HepG2 (cell line): ENCODE data around the gene KLF6. TPM values are rescaled to one million over a fixed set of nuclear protein-coding genes. Genes with fewer than 3 reads are reported as not detected.

ENCODE experiments used
- ARNTL ChIP-seq: sonication (generic); formaldehyde crosslinking; IDR thresholded peaks from 2 replicates; pipeline ENCODE4 v1.4.0; 2020; ENCODE audit warnings: mild to moderate bottlenecking, missing genetic modification reagents
- CCDC6 ChIP-seq: sonication (generic); formaldehyde crosslinking; IDR thresholded peaks from 2 replicates; pipeline ENCODE4 v1.8.1; 2022; ENCODE audit warnings: mild to moderate bottlenecking, missing genetic modification reagents, moderate library complexity
- EEA1 ChIP-seq: sonication (generic); formaldehyde crosslinking; IDR thresholded peaks from 2 replicates; pipeline ENCODE4 v1.5.1; 2020; ENCODE audit warnings: mild to moderate bottlenecking, missing genetic modification reagents, borderline replicate concordance
- GFI1 ChIP-seq: sonication (generic); formaldehyde crosslinking; IDR thresholded peaks from 2 replicates; pipeline ENCODE4 v1.5.0; 2020; ENCODE audit warnings: missing genetic modification reagents, mild to moderate bottlenecking, borderline replicate concordance
- IRF9 ChIP-seq: sonication (generic); formaldehyde crosslinking; IDR thresholded peaks from 2 replicates; pipeline ENCODE4 v1.8.0; 2022; ENCODE audit warnings: missing genetic modification reagents, mild to moderate bottlenecking, borderline replicate concordance
- IRX3 ChIP-seq: sonication (generic); formaldehyde crosslinking; IDR thresholded peaks from 2 replicates; pipeline ENCODE4 v1.8.1; 2023; ENCODE audit warnings: mild to moderate bottlenecking, low read depth, missing genetic modification reagents, borderline replicate concordance
- SETDB1 ChIP-seq: sonication (generic); formaldehyde crosslinking; IDR thresholded peaks from 2 replicates; pipeline ENCODE4 v1.5.1; 2020; ENCODE audit warnings: missing genetic modification reagents, mild to moderate bottlenecking, borderline replicate concordance
- SNAPC5 ChIP-seq: sonication (generic); formaldehyde crosslinking; IDR thresholded peaks from 2 replicates; pipeline ENCODE4 v1.8.1; 2023; ENCODE audit warnings: mild to moderate bottlenecking, missing genetic modification reagents, borderline replicate concordance
- ZNF572 ChIP-seq: sonication (generic); formaldehyde crosslinking; IDR thresholded peaks from 2 replicates; pipeline ENCODE4 v1.5.1; 2020; ENCODE audit warnings: mild to moderate bottlenecking, missing genetic modification reagents
- ZNF577 ChIP-seq: sonication (generic); formaldehyde crosslinking; IDR thresholded peaks from 2 replicates; pipeline ENCODE4 v1.4.0; 2020; ENCODE audit warnings: mild to moderate bottlenecking, low read depth, missing genetic modification reagents, borderline replicate concordance
- ZNF768 ChIP-seq: sonication (generic); formaldehyde crosslinking; IDR thresholded peaks from 2 replicates; pipeline ENCODE4 v1.4.0; 2020; ENCODE audit warnings: missing genetic modification reagents
- ZSCAN9 ChIP-seq: IDR thresholded peaks from 2 replicates; pipeline ENCODE4 v1.6.1; 2016; ENCODE audit warnings: borderline replicate concordance
- polyA plus RNA-seq, 8 experiments: library from polyadenylated mRNA; depleted of rRNA in 3 of 8; stranded (reverse) in 7 of 8; unstranded in 1 of 8; fragments of >200 nt; fragmentation: Illumina TruSeq in 4 of 8; extraction: Trizol in 4 of 8; gene quantifications; 2 replicates each; pipeline versions ENCODE4 v1.2.1 to v1.2.3, GENCODE V29; 2011 to 2016; ENCODE audit warnings: low read depth in 4 of 8, missing spikeins in 1 of 8, mixed read lengths in 1 of 8; ENCODE audit not compliant: insufficient read depth in 1 of 8
- total RNA-seq, 5 experiments: library from RNA; depleted of rRNA; stranded (reverse); fragments of >200 nt; fragmentation: Illumina TruSeq; extraction: Trizol; gene quantifications; 2 replicates each; pipeline ENCODE4 v1.2.3, GENCODE V29; 2016; ENCODE audit warnings: low read depth in 1 of 5
- TF ChIP-seq, protein P1 (sequence below): sonication (generic); formaldehyde crosslinking; conservative IDR thresholded peaks from 2 replicates; pipeline ENCODE4 v1.4.0; 2020; ENCODE audit warnings: mild to moderate bottlenecking, missing genetic modification reagents, moderate library complexity
- TF ChIP-seq, protein P2 (sequence below): sonication (generic); formaldehyde crosslinking; IDR thresholded peaks from 2 replicates; pipeline ENCODE4 v1.4.0; 2020; ENCODE audit warnings: mild to moderate bottlenecking, missing genetic modification reagents
- TF ChIP-seq, protein P3 (sequence below): sonication (generic); formaldehyde crosslinking; IDR thresholded peaks from 2 replicates; pipeline ENCODE4 v1.8.1; 2023; ENCODE audit warnings: mild to moderate bottlenecking, moderate library complexity, missing genetic modification reagents
- TF ChIP-seq, protein P4 (sequence below): sonication (generic); formaldehyde crosslinking; IDR thresholded peaks from 2 replicates; pipeline ENCODE4 v1.4.0; 2020; ENCODE audit warnings: missing genetic modification reagents, borderline replicate concordance

KLF6 gene
- total and polyA plus RNA-seq, 2 of the 13 experiments (the other 11 are each of a cell fraction or from before 2014, with no cell fraction given): 27.0 to 71.9 TPM

- TF ChIP-seq, protein P1, sequence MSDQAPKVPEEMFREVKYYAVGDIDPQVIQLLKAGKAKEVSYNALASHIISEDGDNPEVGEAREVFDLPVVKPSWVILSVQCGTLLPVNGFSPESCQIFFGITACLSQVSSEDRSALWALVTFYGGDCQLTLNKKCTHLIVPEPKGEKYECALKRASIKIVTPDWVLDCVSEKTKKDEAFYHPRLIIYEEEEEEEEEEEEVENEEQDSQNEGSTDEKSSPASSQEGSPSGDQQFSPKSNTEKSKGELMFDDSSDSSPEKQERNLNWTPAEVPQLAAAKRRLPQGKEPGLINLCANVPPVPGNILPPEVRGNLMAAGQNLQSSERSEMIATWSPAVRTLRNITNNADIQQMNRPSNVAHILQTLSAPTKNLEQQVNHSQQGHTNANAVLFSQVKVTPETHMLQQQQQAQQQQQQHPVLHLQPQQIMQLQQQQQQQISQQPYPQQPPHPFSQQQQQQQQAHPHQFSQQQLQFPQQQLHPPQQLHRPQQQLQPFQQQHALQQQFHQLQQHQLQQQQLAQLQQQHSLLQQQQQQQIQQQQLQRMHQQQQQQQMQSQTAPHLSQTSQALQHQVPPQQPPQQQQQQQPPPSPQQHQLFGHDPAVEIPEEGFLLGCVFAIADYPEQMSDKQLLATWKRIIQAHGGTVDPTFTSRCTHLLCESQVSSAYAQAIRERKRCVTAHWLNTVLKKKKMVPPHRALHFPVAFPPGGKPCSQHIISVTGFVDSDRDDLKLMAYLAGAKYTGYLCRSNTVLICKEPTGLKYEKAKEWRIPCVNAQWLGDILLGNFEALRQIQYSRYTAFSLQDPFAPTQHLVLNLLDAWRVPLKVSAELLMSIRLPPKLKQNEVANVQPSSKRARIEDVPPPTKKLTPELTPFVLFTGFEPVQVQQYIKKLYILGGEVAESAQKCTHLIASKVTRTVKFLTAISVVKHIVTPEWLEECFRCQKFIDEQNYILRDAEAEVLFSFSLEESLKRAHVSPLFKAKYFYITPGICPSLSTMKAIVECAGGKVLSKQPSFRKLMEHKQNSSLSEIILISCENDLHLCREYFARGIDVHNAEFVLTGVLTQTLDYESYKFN (CRISPR knock-in tag): no peak
- TF ChIP-seq, protein P2, sequence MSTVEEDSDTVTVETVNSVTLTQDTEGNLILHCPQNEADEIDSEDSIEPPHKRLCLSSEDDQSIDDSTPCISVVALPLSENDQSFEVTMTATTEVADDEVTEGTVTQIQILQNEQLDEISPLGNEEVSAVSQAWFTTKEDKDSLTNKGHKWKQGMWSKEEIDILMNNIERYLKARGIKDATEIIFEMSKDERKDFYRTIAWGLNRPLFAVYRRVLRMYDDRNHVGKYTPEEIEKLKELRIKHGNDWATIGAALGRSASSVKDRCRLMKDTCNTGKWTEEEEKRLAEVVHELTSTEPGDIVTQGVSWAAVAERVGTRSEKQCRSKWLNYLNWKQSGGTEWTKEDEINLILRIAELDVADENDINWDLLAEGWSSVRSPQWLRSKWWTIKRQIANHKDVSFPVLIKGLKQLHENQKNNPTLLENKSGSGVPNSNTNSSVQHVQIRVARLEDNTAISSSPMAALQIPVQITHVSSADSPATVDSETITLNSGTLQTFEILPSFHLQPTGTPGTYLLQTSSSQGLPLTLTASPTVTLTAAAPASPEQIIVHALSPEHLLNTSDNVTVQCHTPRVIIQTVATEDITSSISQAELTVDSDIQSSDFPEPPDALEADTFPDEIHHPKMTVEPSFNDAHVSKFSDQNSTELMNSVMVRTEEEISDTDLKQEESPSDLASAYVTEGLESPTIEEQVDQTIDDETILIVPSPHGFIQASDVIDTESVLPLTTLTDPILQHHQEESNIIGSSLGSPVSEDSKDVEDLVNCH: no peak
- TF ChIP-seq IRX3 (no peak), ZNF577 (CRISPR knock-in tag) (no peak), CCDC6 (CRISPR knock-in tag) (no peak), ZNF572 (peak; percentile 80; the same call in 1 of the 2 replicates), ARNTL (CRISPR knock-in tag) (no peak), SETDB1 (no peak), SNAPC5 (CRISPR knock-in tag) (no peak), ZSCAN9 (CRISPR knock-in tag) (no peak; the same call in 1 of the 2 replicates), IRF9 (CRISPR knock-in tag) (no peak), ZNF768 (CRISPR knock-in tag) (no peak), GFI1 (peak; percentile 34; the same call in 1 of the 2 replicates), EEA1 (no peak)
- TF ChIP-seq, protein P3, sequence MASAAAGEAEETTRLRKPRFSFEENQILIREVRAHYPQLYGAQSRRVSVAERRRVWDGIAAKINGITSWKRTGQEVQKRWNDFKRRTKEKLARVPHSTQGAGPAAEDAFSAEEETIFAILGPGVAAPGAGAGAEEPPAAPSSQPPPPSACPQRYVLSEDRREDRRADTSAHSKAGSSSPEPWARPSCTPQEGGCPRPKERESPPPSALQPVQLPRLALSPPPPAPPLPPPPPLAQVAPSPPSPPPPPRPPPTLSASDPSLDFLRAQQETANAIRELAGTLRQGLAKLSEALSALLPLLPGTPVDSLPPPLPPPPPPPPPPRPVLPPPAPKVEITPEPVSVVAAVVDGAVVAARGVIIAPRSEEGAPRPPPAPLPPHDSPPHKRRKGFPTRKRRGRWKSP (CRISPR knock-in tag): no peak; the same call in 1 of the 2 replicates
- TF ChIP-seq, protein P4, sequence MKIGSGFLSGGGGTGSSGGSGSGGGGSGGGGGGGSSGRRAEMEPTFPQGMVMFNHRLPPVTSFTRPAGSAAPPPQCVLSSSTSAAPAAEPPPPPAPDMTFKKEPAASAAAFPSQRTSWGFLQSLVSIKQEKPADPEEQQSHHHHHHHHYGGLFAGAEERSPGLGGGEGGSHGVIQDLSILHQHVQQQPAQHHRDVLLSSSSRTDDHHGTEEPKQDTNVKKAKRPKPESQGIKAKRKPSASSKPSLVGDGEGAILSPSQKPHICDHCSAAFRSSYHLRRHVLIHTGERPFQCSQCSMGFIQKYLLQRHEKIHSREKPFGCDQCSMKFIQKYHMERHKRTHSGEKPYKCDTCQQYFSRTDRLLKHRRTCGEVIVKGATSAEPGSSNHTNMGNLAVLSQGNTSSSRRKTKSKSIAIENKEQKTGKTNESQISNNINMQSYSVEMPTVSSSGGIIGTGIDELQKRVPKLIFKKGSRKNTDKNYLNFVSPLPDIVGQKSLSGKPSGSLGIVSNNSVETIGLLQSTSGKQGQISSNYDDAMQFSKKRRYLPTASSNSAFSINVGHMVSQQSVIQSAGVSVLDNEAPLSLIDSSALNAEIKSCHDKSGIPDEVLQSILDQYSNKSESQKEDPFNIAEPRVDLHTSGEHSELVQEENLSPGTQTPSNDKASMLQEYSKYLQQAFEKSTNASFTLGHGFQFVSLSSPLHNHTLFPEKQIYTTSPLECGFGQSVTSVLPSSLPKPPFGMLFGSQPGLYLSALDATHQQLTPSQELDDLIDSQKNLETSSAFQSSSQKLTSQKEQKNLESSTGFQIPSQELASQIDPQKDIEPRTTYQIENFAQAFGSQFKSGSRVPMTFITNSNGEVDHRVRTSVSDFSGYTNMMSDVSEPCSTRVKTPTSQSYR: peak; percentile 98
These were observed 852 bp upstream of the KLF6 start (continued) for GRCh38 chr10:3785851-3786271.
